HEK293 (cell line): Measurements from ENCODE around the gene PICALM.

Experiments
- CTCF ChIA-PET: fragments of 350-600 bp; formaldehyde crosslinking; extraction: SDS; loops from one replicate; lab custom pipeline; 2021; ENCODE audit warnings: antibody characterized with exemption; lab: Yijun Ruan, JAX
- POLR2A ChIA-PET: fragments of 300-600 bp; formaldehyde crosslinking; extraction: SDS; loops from one replicate; lab custom pipeline; 2020; ENCODE audit warnings: antibody characterized with exemption, inconsistent platforms; lab: Yijun Ruan, JAX
- H3K27ac ChIP-seq: fragments of 200-500 bp; sonication (Bioruptor generic); 2 replicates; pipeline ENCODE4 v1.5.1; 2014; ENCODE audit warnings: low read depth, low read length, control low read depth, inconsistent platforms; ENCODE audit errors: extremely low read depth
- H3K36me3 ChIP-seq, 2 experiments: fragments of 200-500 bp in 1 of 2; sonication (Bioruptor generic) in 1 of 2; 1 replicate in 1 of 2; 2 replicates in 1 of 2; pipeline ENCODE4 v1.5.1; 2014 to 2017; ENCODE audit warnings: inconsistent platforms in 2 of 2, low read length in 2 of 2; ENCODE audit not compliant: control insufficient read depth in 2 of 2, insufficient read depth in 1 of 2
- H3K4me1 ChIP-seq: fragments of 200-500 bp; sonication (Bioruptor generic); 2 replicates; pipeline ENCODE4 v1.5.1; 2014; ENCODE audit warnings: mild to moderate bottlenecking, low read length, inconsistent platforms; ENCODE audit not compliant: control insufficient read depth, insufficient read depth
- H3K4me3 ChIP-seq: 2 replicates; pipeline ENCODE4 v1.5.1; 2011; ENCODE audit warnings: low read depth, mild to moderate bottlenecking, control low read depth, low read length, moderate library complexity
- H3K9me3 ChIP-seq: fragments of 200-500 bp; sonication (Bioruptor generic); 2 replicates; pipeline ENCODE4 v1.5.1; 2014; ENCODE audit warnings: low read depth, low read length, inconsistent platforms; ENCODE audit not compliant: control insufficient read depth, insufficient read depth
- AEBP2 ChIP-seq: fragments of 450-650 bp; formaldehyde crosslinking; IDR thresholded peaks from 2 replicates; pipeline ENCODE4 v1.5.1; 2016; ENCODE audit warnings: missing biosample characterization, missing genetic modification characterization, borderline replicate concordance
- GLI4 ChIP-seq: fragments of 450-650 bp; formaldehyde crosslinking; IDR thresholded peaks from 2 replicates; pipeline ENCODE4 v1.5.1; 2016; ENCODE audit warnings: missing biosample characterization, missing genetic modification characterization
- INSM2 ChIP-seq: fragments of 450-650 bp; formaldehyde crosslinking; IDR thresholded peaks from 2 replicates; pipeline ENCODE4 v1.5.1; 2016; ENCODE audit warnings: missing biosample characterization, missing genetic modification characterization
- KLF1 ChIP-seq: fragments of 450-650 bp; formaldehyde crosslinking; IDR thresholded peaks from 2 replicates; pipeline ENCODE4 v1.5.1; 2016; ENCODE audit warnings: missing biosample characterization, missing genetic modification characterization
- MEIS1 ChIP-seq: sonication (generic); formaldehyde crosslinking; IDR thresholded peaks from 2 replicates; pipeline ENCODE4 v1.8.1; 2022; ENCODE audit warnings: missing genetic modification reagents, mild to moderate bottlenecking, borderline replicate concordance
- PBX3 ChIP-seq: sonication (generic); formaldehyde crosslinking; IDR thresholded peaks from 2 replicates; pipeline ENCODE4 v1.8.1; 2022; ENCODE audit warnings: mild to moderate bottlenecking, moderate library complexity, missing genetic modification reagents
- PRDM10 ChIP-seq: fragments of 450-650 bp; formaldehyde crosslinking; IDR thresholded peaks from 2 replicates; pipeline ENCODE4 v1.5.1; 2016; ENCODE audit warnings: missing biosample characterization, missing genetic modification characterization
- SCRT1 ChIP-seq: fragments of 450-650 bp; formaldehyde crosslinking; IDR thresholded peaks from 2 replicates; pipeline ENCODE4 v1.5.1; 2016; ENCODE audit warnings: missing biosample characterization, missing genetic modification characterization, borderline replicate concordance
- SCRT2 ChIP-seq: fragments of 450-650 bp; formaldehyde crosslinking; IDR thresholded peaks from 2 replicates; pipeline ENCODE4 v1.5.1; 2016; ENCODE audit warnings: missing biosample characterization, missing genetic modification characterization
- TSHZ1 ChIP-seq: fragments of 450-650 bp; formaldehyde crosslinking; IDR thresholded peaks from 2 replicates; pipeline ENCODE4 v1.5.1; 2016; ENCODE audit warnings: missing biosample characterization, missing genetic modification characterization, borderline replicate concordance
- ZNF138 ChIP-seq: fragments of 450-650 bp; formaldehyde crosslinking; IDR thresholded peaks from 2 replicates; pipeline ENCODE4 v1.5.1; 2016; ENCODE audit warnings: missing biosample characterization, missing genetic modification characterization, borderline replicate concordance
- ZNF19 ChIP-seq: fragments of 450-650 bp; formaldehyde crosslinking; IDR thresholded peaks from 2 replicates; pipeline ENCODE4; 2016; ENCODE audit warnings: missing biosample characterization, missing genetic modification characterization, low read depth
- ZNF202 ChIP-seq: fragments of 450-650 bp; formaldehyde crosslinking; IDR thresholded peaks from 2 replicates; pipeline ENCODE4 v1.5.1; 2016; ENCODE audit warnings: missing biosample characterization, missing genetic modification characterization, borderline replicate concordance
- ZNF37A ChIP-seq: fragments of 450-650 bp; IDR thresholded peaks from 2 replicates; pipeline ENCODE4 v1.5.1; 2018; ENCODE audit warnings: missing biosample characterization, missing genetic modification characterization
- ZNF473 ChIP-seq: fragments of 450-650 bp; formaldehyde crosslinking; IDR thresholded peaks from 2 replicates; pipeline ENCODE4 v1.5.1; 2017; ENCODE audit warnings: missing biosample characterization, missing genetic modification characterization
- ZNF555 ChIP-seq: fragments of 450-650 bp; formaldehyde crosslinking; conservative IDR thresholded peaks from 2 replicates; pipeline ENCODE4 v1.5.1; 2017; ENCODE audit warnings: missing biosample characterization, mild to moderate bottlenecking, missing genetic modification characterization, inconsistent platforms
- ZNF600 ChIP-seq: fragments of 450-650 bp; formaldehyde crosslinking; IDR thresholded peaks from 2 replicates; pipeline ENCODE4 v1.5.1; 2016; ENCODE audit warnings: missing biosample characterization, missing genetic modification characterization
- ZNF645 ChIP-seq: fragments of 450-650 bp; formaldehyde crosslinking; IDR thresholded peaks from 2 replicates; pipeline ENCODE4; 2016; ENCODE audit warnings: missing biosample characterization, missing genetic modification characterization
- ZNF830 ChIP-seq: fragments of 450-650 bp; IDR thresholded peaks from 2 replicates; pipeline ENCODE4 v1.5.0; 2018; ENCODE audit warnings: missing biosample characterization, missing genetic modification characterization, low read depth, mild to moderate bottlenecking, moderate library complexity
- ZNF843 ChIP-seq: fragments of 450-650 bp; formaldehyde crosslinking; IDR thresholded peaks from 2 replicates; pipeline ENCODE4 v1.5.1; 2016; ENCODE audit warnings: missing biosample characterization, missing genetic modification characterization

Gene PICALM

GRCh38 chr11:85939099-85940015 lies 129.5 kb downstream of the PICALM start:
- POLR2A ChIA-PET = no interaction called here
- H3K36me3 ChIP-seq = no peaks in the 10 kb centered on the region
- H3K27ac ChIP-seq = no peak overlapping the region
- no peaks in the 10 kb centered on the region for H3K9me3 ChIP-seq
- TF ChIP-seq ZNF19 (tag by site-specific recombination) (no peak), GLI4 (tag by site-specific recombination) (no peak), KLF1 (tag by site-specific recombination) (no peak), ZNF138 (tag by site-specific recombination) (no peak), MEIS1 (no peak), AEBP2 (tag by site-specific recombination) (no peak), ZNF202 (tag by site-specific recombination) (no peak), TSHZ1 (no peak), ZNF555 (no peak), ZNF473 (tag by site-specific recombination) (no peak), SCRT2 (tag by site-specific recombination) (no peak), ZNF830 (tag by site-specific recombination) (no peak), SCRT1 (tag by site-specific recombination) (no peak), ZNF843 (no peak), PBX3 (no peak), ZNF600 (tag by site-specific recombination) (no peak), PRDM10 (tag by site-specific recombination) (no peak), ZNF645 (tag by site-specific recombination) (no peak), INSM2 (tag by site-specific recombination) (no peak), ZNF37A (no peak)
- no peaks in the 10 kb centered on the region for H3K4me1 ChIP-seq
- CTCF ChIA-PET = interaction anchor here (0.6 to 2.8 kb wide), 2 partner anchors 85 to 353 kb away, joined by 3 to 9 read pairs; no protein-coding TSS in a partner anchor
- no peak overlapping the region for H3K4me3 ChIP-seq
